LNCaP clone FGC (cell line): ENCODE results near the gene CAV3.

Source experiments
- DNase-seq: peaks from one replicate; pipeline ENCODE4 v3.0.0-alpha.2; 2011; ENCODE audit warnings: low read depth
- H3K4me3 ChIP-seq: 2 replicates; pipeline ENCODE4 v1.5.1; 2011; ENCODE audit warnings: mild to moderate bottlenecking, low read depth, low read length, control low read depth
- TF ChIP-seq, protein P1 (sequence below): IDR thresholded peaks from 2 replicates; pipeline ENCODE4 v1.5.1; 2012; ENCODE audit warnings: mild to moderate bottlenecking; ENCODE audit not compliant: control insufficient read depth, insufficient read depth; ENCODE audit errors: extremely low read depth

Gene CAV3

DNA sequence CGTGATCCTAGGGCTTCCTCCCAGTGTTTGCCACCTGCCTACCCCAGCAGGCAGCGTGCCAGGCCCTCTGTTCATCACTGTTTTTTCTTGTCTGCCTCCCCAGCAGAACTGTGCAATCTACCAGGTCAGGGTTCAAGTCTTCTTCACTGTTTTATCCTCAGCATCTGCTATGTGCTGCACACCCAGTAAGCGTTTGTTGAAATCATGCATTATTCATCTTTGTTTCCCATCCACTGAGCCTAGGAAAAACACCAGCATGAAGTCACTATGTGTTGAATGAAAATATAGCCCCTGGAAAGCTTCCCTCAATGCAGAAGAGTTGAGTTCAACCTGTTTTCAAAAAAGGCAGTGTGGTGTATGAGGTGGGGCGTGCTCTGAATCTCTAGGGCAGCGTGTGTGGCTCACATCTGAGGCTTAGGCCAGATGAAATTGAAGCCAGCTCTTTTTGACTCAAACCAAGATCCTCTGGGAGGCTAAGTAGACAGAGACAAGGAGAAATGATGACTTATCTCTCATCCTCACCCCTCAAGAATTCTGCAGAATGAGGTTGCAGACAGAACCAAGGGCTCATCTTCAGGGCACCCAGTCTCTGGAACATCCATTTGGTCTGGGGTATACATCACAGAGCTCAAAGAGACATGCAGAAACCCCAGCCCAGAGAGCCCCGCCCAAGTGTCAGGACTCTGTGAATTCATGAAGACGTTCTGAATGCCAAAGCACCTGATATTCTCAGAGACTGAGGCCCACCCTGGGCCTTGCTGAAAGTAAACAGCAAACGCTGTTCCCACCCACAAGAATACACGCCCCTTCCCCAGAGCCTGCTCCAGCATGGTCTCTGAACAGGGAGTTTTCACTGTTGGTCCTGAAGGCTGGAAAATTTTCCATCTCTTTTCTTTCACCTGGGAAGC lies 5.7 kb upstream of the CAV3 start:
- TF ChIP-seq, protein P1, sequence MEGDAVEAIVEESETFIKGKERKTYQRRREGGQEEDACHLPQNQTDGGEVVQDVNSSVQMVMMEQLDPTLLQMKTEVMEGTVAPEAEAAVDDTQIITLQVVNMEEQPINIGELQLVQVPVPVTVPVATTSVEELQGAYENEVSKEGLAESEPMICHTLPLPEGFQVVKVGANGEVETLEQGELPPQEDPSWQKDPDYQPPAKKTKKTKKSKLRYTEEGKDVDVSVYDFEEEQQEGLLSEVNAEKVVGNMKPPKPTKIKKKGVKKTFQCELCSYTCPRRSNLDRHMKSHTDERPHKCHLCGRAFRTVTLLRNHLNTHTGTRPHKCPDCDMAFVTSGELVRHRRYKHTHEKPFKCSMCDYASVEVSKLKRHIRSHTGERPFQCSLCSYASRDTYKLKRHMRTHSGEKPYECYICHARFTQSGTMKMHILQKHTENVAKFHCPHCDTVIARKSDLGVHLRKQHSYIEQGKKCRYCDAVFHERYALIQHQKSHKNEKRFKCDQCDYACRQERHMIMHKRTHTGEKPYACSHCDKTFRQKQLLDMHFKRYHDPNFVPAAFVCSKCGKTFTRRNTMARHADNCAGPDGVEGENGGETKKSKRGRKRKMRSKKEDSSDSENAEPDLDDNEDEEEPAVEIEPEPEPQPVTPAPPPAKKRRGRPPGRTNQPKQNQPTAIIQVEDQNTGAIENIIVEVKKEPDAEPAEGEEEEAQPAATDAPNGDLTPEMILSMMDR = no peak
- H3K4me3 ChIP-seq = no peak overlapping the region
- DNase-seq = no peak

DNA sequence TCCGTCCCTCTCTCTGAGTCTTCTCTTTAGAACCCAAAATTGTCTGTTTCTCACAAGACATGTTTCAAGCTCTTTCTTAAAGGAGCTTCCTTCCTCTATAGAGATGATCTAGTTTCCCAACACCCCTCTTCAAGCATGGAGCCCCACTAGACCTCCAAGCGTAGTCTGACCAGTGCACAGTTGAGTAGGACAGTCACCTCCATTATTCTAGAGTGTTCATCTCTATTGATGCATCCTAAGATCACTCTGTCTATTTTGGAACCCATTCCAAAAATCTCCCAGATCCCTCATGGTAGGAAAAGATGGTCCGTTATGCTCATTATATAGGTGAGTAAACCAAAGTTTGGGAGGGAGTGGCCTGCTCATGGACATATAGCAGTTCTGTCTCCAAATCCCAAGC lies 4.1 kb upstream of the CAV3 start:
- TF ChIP-seq, protein P1 = no peak
- H3K4me3 ChIP-seq = no peak overlapping the region
- DNase-seq = no peak

DNA sequence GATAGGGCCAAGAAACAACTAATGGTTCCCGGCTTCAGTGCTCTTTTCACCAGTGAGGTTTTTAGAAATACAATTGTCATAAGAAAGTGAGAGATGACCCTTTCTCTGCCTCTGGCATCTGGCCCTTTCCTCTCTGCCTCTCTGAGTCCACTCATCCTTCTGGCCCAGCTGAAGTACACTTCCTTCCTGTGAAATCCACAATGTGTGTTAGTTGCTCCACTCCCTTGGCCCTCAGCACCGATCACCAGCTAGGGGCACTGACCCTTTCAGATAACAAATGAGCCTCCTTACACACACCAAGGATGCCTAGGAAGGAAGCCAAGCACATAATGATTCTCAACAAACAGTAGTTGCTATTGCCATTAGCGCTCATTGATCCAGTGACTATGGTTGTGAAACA lies 2.9 kb upstream of the CAV3 start:
- no peak for DNase-seq

DNA sequence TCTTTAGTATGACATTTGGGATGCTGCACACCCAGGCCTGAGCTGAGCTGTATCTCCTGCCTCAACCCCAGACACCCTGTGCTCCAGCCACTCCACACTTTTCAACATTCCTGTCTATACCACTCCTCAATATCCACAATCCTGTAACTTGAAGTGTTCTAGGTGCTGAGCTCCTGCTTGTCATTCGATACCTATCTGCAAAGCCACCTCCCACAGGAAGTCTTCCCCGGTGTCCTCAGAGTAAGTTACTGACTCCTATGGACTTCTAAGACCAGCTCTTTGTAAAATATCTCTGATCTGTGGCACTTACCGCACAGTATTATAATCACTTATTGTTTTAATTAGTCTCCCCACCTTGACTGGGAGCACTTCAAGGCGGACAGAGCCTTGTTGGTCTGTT lies 1.2 kb upstream of the CAV3 start:
- no peak for DNase-seq
- no peak overlapping the region for H3K4me3 ChIP-seq
- TF ChIP-seq, protein P1 = no peak

More for the DNA sequence above, 2.9 kb upstream of the CAV3 start:
- H3K4me3 ChIP-seq = no peak overlapping the region
- TF ChIP-seq, protein P1 = no peak

DNA sequence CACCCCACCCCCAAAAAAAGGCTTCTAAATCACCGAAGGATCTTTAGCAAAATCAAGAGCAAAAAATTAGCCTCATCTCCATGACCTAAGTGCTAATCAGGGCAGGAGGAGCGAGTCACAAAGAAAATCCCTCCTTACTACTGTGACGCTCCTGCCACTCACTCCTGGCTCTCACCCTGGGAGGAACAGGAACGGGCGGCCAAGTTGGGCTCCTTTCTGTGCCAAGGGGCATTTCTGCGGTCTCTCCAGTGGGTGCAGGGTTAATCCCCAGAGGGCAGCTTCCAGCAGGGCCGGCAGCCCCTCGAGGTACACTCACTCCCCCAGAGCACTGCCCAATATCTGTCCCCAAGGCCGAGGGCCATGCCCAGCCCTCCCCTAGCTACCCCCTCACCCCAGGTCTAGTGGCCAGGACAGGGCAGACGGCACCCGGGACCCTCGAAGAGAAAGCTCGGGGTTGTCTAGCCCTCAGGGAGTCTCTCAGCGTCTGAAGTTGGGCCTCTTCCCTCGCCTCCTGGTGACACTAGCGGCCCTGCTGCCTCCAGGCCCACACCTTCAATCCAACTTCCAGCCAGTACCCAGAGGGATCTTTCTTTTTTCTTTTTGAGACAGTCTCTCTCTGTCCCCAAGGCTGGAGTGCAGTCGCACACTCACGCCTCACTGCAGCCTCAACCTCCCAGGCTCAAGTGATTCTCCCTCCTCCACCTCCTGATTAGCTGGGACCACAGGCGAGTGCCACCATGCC lies 706 bp downstream of the CAV3 start:
- TF ChIP-seq, protein P1 = no peak
- H3K4me3 ChIP-seq = no peak overlapping the region
- DNase-seq = no peak

DNA sequence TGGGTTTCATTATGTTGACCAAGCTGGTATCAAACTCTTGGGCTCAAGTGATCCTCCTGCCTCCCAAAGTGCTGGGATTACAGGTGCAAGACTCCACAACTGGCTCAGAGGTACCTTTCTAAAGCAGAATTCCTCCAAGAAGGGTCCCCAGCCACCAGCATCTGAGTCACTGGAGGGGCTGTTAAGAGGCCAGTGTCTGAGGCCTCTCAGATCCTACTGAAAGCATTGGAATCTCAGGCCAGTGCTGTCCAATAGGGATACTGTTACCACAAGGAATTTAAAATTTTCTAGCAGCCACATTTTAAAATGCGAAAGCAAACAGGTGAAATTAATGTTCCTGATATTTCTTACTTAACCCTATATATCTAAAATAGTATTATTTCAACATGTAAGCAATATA lies 1.3 kb downstream of the CAV3 start:
- H3K4me3 ChIP-seq = no peak overlapping the region
- TF ChIP-seq, protein P1 = no peak
- DNase-seq = no peak

DNA sequence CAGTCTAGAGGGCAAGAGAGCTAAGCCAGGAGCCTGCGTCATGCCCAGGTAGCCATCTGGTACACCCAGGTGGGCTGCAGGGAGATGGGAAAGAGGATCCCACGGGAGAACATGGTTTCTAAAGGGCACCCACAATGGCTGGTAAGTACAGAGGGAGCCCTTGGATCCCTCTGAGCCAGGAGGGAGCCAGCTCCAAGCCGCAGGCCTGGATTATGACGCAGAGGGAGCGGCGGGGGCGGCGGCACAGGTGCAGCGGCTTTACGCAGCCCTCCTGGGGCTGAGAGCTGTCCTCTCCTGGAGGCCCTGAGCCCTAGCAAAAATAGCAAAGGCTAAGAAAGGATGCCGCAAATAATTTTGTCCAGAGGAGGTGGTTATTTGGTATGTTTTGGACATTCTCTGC lies 2.8 kb downstream of the CAV3 start:
- DNase-seq = no peak
- TF ChIP-seq, protein P1 = no peak
- no peak overlapping the region for H3K4me3 ChIP-seq
